HG03558 (cell line): ENCODE measurements around the gene PRKCH.

Experiments used
- ATAC-seq: cut with Tn5 transposase; IDR thresholded peaks from one replicate; pipeline ENCODE4 v1.9.1; 2021; ENCODE audit warnings: moderate number of reproducible peaks; ENCODE audit not compliant: unreplicated experiment; ENCODE audit errors: extremely low read depth

PRKCH gene

GRCh38 chr14:61536661-61537562, 215.5 kb downstream of the PRKCH start:
- no peak for ATAC-seq

- ATAC-seq: peak; percentile 56
These were observed 216.4 kb downstream of the PRKCH start for GRCh38 chr14:61537563-61538463.

DNA sequence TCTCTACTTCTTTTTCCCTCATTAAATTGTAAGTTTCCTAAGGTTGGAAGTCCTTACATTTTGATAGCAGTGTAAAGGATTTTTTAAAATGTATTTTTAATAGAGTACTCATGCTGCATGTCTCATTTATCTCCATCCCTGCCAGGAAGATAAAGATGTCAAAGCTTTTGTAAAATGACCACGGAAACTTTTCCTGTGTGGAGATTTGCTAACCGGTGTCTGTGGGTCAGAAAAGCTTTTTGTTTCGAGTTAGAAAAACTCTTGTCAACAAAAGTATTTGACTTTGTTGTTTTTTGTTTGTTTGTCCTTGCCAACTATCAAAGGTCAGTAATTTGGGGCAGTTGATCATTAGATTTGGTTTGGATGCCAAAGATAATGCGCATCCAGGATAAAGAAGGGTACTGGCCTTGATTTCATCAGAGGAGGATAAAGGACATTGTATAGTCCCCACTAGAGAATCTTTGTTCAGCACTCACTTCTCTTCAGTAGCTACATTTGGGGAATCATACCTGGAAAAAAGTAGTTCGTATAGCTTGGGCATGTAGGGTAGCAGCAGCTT, 217.2 kb downstream of the PRKCH start:
- no peak for ATAC-seq

- no peak for ATAC-seq
These were observed 218.3 kb downstream of the PRKCH start for GRCh38 chr14:61539631-61540030.

GRCh38 chr14:61540931-61541330, 219.6 kb downstream of the PRKCH start:
- no peak for ATAC-seq

- ATAC-seq: no peak
These were observed 221.7 kb downstream of the PRKCH start for GRCh38 chr14:61542848-61543790.

DNA sequence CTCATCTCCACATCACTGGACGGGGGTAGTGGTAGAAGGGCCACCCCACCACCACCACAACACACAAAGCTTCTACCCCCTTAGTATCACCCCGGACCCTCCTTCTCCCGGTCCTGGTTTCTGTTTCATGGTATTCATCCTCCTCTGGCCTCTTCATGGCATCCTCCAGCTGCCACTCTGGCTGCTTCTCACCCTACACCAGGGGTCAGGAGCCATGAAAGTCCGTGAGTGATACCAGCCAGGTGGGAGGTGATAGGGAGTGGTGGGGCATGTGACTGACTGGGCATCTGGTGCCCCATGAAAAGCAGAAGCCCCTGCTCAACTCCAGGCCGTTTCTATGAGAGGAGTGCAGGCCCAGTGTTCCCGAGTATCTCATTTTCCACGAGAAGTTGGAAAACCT, 222.6 kb downstream of the PRKCH start:
- ATAC-seq: no peak

DNA sequence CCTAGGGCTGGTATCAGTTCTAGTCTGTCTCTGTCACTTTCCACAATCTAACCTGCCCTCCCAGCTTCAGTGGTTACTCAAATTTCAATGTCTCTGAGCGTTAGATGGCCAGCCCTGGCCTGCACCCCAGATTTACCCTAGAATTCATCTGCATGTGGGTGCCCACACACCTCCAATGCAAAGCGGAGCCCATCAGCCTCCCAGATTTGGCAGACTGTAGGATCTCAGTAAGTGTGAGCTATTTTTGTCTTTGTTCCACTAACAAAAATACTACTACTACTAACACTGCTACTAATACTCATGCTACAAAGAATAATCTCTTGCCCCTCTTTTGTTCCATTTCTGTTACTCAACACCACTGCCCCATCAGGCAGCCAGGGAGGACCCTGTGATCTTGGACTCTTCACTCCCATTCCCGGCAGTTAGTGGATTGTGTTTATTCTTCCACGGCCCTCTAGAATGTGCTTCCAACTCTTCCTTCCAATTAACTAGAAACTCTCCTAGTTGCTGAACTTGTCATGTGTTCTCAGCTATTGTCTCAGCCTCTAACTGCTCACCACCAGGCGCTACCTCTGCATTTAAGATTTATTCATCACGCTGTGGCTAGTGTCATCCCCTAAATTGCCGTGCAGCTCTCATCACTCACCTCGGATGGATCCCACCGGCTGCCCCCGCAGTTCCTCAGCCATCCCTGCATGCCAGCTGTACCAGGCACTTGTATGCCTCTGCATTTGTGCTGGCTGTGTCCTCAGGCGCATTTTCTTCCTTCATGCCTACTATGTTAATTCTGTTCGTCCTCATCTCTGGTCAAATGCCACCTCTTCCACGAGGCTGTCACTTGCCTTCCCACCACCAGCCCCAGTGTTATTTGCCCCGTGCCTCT, 223.3 kb downstream of the PRKCH start:
- ATAC-seq: no peak

DNA sequence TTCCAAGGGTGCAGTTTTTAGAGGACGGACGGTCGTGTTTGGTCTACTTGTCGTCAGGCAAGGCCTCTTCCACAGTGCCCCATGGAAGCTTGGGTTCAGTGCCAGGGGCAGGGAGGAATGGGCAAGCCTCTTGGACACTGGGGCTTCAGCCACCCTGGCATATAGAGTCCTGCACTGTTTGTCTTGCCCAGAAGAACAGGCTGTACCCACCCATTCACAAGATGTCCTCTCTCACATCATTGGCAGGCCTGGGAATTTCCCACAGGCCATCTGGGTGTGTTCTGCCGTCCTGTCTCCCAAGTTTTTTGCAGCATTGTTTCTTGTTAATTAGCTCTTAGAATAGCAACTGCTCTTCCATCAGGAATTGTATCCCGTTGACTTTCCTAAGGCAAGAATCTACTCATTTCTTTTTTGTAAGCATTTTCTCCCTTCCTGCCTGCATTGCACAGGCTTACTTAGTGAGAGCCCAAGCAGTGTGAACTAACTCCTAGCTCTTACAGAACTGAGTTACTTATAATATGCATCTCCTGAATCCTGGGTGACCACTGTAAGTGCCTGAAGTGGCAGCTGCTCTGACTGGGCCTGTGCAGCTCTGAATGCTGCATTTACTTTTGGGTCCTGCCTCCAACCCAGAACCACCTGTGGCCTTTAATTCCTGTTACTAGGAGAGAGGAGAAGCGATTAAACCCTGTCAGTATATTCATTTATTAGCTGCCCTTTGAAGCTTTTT, 224.5 kb downstream of the PRKCH start:
- no peak for ATAC-seq

- no peak for ATAC-seq
These were observed 226.0 kb downstream of the PRKCH start for GRCh38 chr14:61547186-61548069.

DNA sequence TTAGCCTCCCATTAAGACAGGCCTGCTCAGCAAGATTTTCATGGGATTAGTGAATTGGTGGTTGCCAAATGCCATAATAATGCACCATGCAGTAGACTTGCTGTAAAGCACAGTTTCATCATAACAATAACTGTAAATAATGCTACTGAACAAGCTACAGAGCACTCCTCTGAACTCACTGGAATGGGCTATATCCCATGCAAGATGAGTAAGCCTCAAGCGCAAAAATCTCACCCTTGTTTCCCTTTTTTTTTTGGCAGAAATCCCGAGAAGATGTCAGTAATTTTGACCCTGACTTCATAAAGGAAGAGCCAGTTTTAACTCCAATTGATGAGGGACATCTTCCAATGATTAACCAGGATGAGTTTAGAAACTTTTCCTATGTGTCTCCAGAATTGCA, 228.0 kb downstream of the PRKCH start:
- no peak for ATAC-seq

GRCh38 chr14:61551384-61551783, 230.0 kb downstream of the PRKCH start:
- no peak for ATAC-seq

- ATAC-seq: no peak
These were observed 230.9 kb downstream of the PRKCH start for GRCh38 chr14:61552241-61552640.

- ATAC-seq: no peak
These were observed 232.6 kb downstream of the PRKCH start for GRCh38 chr14:61553730-61554641.

DNA sequence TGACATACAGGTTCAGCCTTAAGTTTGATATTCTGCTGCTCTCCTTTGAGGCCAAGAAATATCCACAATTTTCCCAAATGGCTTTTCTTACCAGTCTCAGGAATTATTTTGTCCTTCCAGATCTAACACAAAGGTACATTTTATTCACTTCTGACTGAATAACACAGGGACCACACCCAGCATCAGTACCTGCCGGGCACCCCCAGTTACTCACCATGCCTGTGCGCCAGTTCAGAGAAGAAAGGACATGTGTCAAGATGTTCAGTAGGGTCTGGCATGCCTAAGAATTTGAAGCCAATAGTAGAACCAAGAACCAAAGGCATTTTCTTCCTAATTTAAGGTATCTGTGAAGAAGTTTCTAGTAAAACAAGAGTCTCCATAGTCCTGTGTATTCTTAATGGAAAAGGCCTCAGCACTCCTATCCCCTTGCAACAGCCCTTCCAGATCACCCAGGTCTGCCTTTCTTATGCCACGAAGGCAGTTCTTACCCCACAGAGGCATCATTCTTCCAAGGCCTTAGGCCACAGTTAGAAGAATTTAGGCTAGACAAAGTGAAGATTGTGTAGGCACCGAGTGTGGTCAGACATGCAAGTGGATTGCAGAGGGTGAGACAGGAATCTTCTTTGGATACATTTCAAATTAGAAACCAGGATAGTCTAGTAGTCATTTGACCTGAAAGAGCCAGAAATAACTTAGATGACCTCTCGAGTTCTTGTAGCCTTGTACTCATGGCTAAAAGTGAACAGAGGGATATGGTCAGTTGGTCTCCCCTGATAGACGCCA, 233.9 kb downstream of the PRKCH start:
- no peak for ATAC-seq
